HG02759 (cell line): ENCODE data around the gene DSTYK.

Source experiments
- ATAC-seq: cut with Tn5 transposase; IDR thresholded peaks from one replicate; pipeline ENCODE4 v1.9.1; 2021; ENCODE audit warnings: mild to moderate bottlenecking, moderate library complexity; ENCODE audit not compliant: unreplicated experiment

DSTYK gene

DNA sequence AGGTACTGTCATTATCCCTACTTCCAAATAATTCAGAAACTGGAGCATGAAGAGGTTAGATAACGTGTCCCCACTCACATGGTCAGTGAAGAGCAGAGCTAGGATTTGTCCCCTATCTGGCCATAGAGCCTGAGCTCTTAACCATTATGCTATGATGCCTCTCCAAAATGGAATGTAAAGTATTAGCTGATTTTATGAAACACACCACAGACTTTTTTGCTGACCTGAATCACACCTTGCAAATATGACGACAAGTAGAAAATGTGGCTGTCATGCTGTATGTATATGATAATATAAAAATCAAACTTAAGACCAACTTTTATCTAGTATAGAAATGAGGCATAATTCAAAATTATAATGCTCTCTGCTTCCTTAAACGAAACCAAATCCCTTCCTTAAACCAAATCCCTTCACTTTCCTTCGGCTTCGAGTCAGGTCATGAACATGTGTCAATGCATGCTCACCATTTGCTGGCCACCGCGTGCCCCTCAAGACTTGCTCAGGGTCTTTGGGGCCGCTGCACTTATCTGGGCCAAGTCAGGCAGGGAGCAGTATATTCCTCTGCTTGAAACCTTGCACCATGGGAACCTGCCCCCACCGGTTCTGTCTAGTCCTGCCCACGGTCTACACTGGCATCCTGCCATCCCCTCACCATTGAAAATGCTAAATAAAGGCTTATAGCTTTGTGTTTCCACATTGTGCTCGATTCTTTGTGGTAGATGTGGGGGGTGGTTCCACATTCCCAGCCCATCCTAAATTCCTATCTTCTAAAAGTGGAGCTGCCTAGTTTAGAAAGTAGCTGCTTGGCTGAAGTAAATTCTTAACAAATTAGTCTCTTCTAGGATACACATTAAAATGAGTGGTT, 14.6 kb upstream of the DSTYK start:
- ATAC-seq: no peak

DNA sequence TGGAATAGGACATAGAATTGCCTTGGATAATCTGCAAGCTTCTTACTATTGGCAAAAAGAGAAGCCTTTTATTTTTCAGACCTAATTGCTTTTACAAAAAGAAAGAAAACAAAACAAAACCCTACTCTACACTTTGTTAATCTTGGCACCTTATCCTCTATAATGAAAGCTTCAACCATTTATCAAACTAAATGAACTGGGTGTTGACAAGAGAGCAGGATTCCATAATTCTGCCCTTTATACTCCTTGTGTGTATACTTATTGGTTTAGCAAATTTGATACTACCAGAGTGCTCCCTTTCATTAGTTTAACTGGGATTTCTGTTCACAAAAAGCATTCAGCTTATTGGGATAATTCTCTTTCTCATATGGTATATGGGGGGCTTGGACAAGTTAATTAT, 13.2 kb upstream of the DSTYK start:
- ATAC-seq: no peak

DNA sequence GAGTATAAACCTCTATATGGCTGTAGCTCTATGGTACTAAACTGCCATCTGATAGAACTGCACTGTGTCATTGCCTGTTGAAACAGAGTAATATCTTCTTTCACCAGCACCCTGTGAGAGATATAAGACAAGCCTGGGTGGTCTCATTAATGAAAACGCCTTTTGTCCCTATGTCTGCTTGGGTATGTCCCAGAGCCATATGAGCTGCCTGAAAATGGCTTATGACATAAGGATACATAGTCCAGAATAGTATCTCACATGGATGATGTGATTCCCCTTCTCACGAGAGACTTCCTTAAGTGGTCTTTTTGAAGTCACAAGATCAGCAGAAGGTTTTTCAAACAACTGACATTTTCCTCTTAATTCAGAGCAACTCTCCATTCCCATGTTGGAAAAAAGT, 8.9 kb upstream of the DSTYK start:
- no peak for ATAC-seq

DNA sequence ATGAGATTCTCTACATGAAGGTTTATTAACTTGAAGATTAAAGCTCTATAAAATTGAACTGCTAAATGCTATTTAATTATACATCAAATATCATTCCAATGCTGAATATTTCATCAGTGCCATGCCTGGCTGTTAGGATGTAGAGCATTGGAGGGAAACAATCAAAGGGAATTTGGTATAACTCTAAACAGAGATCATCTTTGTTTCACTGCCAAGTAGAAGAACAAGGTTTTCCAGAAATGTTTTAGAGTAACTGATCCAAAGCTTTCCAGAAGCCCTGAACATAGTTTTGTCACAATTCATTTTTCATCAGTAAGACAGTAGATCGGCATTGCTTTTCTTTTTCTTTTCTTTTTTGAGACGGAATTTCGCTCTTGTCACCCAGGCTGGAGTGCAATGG, 5.9 kb upstream of the DSTYK start:
- ATAC-seq: no peak

DNA sequence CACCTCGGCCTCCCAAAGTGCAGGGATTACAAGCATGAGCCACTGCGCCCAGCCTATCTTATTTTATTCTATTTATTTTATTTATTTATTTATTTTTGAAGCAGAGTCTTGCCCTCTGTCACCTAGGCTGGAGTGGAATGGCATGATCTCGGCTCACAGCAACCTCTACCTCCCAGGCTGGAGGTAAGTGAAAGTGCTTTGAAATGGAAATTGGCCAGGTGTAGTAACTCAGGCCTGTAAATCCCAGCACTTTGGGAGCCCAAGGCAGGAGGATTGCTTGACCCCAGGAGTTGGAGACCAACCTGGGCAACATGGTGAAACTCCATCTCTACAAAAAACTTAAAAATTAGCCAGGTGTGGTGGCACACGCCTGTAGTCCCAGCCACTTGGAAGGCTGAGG, 5.1 kb upstream of the DSTYK start:
- no peak for ATAC-seq

DNA sequence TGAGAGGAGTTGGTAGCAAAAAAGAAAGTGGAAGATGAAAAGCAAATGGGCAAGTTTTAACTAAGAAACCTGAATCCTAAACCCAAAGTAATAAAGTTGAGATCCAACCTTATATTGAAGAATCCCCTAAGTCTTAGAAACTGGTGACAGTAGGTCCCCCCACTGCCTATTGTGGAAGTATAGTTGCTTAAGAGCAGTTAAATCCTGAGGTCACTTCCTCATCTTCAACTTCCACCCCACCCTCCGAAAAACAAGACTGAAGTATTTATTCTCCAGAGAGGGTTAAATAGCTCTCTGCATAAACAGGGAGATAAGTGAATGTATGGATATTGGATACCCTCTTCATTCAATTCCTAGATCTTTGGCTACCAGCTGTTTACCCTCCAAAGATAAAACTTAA, 3.3 kb upstream of the DSTYK start:
- no peak for ATAC-seq

DNA sequence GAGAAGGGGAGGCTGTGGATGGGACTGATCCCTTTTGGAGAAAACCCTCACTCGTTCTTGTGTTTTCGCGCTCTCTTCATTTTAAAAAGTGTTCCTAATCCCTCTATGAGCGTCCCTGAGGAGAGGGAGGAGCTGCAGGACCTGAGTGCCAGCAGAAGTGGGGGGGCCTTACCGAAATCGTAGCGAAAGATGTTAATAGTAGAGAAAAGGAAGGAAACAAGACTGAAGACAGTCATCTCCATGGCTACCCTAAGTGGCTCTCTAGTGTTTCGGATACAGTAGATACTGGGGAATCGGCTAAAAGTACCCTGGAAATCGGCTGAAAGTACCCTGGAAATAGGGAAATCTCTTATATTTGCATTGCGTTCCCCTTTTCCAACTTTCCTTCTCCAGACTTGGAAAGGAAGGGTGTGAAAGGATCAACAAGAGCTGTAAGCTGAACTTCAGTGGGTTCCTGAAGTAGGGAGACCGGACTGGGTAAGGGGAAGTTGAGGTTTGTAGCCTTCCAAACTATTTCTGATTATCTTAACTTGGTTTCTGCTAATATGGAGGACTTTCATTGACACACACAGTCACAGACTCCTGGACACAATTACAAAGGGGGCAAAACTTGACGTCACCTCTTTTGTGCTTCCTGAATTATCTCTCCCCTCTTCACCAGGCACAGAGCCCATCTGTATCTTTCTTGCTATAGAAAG, 486 bp upstream of the DSTYK start:
- ATAC-seq: peak; percentile 22

DNA sequence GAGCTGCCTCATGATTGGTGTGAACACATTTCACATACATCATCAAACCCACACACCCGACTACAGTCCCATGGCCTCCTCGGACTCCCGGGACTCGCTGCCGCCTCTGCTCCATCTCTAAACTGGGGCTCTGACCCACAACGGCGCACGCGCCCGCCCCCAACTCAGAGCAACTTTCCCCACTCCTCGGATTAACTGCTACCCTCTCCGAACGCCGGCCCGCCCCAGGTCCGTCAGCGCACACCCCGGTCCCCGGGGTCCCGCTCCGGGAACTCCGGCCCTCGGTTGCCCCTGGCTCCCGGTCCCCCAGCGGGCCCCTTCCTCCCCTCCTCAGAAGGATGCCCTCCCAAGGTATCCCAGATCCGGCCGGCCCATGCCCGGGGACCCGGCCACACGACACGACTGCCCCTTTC, 740 bp downstream of the DSTYK start:
- ATAC-seq: no peak

DNA sequence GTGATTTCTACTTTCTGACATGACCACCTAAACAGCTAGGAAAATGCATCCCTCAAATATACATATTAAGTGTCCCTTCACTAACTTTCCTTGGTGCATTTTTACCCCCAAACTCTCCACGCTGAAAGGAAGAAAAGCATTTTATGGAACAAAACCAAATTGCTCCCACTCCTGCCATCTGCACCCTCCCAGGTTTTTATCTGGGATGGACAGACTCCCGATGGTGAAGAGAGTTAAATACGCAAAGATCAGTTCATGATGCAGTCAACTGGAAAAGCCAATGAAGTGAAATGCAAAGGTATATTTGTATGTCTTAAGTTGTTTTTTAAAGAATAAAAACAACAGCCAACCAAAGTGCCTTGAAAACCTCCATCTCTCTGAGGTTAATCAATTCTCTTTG, 2.7 kb downstream of the DSTYK start:
- ATAC-seq: no peak

DNA sequence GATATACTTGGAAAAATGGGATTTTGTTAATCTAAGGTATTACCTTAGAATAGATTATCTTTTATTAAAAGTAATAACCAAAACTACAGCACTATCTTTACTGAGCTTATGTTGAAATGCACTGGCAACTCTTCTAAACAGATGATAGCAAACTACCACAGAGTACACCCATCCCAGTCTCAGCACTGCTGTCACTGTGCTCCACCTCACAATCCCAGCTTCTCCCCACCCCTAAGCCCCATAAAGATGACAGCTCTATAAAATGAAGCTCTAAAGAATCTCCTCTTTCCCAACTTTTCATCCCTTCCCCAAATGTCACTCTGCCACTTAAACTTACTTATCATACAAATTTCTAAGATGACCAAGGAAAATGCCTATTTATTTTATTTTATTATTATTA, 6.4 kb downstream of the DSTYK start:
- ATAC-seq: no peak

DNA sequence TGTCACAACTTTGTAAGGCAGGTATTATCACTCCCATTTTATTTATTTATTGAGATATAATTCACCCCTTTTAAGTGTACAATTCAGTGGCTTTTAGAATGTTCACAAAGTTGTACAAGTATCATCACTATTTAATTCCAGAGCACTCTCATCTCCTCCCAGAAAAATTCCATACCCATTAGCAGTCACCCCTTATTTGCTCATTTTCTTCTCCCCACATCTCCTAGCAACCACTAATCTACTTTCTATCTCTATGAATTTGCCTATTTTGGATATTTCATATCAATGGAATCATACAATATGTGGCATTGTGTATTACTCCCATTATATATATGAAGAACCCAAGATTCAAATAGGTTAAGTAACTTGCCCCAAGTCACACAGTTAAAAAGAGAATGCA, 7.0 kb downstream of the DSTYK start:
- no peak for ATAC-seq

DNA sequence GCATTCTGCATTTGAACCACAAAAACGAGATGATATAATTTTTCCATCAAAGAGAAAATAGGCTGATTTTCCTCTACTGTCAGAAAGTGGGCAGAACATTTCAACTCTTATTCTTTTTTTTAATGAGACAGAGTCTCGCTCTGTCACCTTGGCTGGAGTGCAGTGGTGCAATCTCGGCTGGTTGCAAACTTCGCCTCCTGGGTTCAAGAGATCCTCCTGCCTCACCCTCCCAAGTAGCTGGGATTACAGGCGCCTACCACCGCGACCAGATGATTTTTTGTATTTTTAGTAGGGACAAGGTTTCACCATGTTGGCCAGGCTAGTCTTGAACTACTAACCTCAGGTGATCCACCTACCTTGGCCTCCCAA, 11.6 kb downstream of the DSTYK start:
- ATAC-seq: no peak

DNA sequence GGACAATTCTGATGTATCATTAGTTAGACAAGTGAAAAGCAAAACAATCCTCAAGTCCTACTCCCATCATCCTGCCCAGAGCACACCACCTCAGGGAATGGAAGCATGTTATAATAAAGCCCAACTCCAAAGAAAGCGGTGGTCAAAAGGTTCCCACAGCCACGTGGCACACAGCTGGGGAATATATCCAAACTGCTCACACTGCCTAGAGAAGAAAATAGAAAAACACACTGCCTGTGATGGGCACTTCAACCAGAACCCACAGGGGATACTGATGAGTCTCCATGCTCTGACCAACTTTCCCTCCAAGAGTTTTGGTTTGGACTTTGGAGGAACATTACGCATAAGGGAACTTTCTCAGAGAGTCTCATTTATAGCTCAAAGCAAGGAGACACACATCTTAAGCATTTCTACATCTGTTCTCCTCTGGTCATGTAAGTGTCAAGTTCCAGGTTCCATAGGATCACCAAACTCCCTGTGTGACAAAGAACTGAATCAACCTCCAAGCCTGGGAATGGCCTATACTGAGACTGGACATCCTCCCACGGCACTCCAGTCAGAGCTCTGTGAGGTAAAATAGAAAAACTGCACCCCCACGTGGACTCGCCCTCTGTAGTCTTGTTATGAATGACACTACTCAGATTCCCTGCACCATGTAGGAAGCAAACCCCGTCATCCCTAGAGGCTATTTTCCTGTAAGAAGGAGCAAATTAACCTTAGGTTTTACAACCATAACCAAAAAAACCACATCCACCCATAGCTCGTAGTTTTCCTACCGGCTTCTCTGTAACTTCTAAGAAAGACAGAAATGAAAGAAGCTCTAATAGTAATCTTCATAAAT, 12.2 kb downstream of the DSTYK start:
- no peak for ATAC-seq

DNA sequence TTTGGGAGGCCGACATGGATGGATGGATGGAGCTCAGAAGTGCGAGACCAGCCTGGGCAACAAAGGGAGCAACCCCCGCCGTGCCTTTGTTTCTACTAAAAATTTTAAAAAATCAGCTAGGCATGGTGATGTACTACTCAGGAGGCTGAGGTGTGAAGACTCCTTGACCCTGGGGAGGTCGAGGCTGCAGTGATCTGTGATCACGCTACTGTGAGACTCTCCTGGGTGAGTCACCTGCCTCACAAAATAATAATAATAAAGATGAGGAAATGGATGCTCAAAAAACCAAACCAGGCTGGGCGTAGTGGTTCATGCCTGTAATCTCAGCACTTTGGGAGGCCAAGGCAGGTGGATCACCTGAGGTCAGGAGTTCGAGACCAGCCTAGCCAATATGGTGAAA, 19.2 kb downstream of the DSTYK start:
- no peak for ATAC-seq

DNA sequence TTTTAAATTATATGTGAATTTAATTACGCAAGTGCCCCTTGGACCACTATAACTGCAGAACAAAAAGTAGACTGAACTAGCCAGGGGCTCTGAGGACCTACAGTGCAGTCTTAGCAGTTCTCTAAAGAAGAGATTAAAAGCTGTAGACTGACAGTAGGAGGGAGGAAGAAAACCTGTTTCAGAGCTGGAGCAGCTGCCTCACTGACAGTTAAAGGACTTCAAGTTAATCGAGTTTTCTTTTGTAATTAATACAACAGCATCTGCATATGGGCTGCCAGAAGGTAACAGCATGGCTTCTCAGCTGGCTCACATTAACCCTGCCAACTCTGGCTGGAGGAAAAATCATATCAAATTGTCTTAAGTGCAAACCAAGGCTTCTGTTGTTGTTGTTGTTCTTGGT, 19.9 kb downstream of the DSTYK start:
- no peak for ATAC-seq

DNA sequence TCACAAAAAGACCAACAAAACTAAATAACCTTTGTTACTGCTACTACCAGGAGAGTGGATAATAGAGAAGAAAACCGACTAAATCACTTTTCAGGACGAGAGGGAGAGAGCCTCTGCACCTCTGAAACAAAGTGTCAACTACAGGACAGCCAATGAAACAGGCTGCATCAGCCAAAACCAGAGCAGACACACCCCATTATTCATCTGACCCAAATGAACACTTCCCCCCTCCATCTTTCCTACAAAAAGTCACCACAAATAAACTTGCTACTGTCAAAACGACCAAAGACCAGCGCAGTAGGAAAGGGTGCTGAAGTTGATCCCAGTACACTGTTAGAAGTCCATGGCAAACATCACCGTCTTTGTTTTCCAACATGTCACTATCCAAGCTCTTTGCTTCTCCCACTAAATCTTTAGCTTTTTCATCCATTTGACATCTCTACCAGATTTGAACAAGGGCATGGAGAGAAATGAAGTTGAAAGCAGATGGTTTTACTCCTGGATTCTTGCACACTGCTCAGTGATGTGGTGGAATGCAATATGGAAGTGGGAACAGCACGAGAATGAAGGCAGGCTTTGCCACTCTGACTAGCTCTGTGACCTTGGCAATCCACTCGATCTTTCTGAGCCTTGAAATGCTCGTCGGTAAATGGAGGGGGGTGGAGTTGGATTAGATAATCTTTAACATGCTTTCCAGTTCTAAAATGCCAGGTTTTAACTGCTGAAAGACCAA, 20.5 kb downstream of the DSTYK start:
- no peak for ATAC-seq

DNA sequence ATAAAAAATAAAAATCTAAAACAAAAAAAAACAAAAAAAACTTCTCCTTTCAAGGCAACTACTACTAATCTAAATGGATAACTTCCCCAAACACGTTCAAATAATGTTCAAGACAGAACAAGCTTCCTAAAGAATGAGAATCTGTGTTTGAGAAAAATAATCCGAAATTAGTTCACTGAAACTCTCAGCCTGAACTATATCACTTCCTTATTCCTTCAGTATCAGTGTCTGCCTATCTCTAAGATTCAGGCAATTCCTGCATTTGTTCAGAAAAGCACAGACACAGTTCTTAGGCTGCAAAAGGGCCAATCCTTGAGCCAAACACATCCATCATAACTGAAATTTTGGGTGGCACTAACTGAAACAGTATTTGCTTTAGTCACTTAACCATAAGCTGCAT, 22.4 kb downstream of the DSTYK start:
- ATAC-seq: no peak

DNA sequence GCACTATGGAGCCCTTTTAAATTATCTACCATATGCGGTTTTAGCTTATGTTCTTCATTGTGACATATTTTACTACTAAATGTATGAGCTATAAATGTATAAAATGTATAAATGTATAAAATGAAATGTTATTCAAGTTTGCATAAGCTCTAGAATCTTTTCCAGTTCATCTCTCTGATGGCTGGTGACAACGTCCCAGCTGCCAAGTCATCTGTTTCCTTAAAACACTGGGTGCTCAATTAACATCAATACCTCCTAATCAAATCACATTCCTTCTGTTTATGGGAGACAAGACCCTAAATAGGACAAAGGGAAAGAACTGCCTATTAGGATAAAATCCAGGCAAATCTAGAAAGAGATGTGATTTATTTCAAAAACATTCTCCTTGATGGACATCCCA, 22.9 kb downstream of the DSTYK start:
- ATAC-seq: no peak

DNA sequence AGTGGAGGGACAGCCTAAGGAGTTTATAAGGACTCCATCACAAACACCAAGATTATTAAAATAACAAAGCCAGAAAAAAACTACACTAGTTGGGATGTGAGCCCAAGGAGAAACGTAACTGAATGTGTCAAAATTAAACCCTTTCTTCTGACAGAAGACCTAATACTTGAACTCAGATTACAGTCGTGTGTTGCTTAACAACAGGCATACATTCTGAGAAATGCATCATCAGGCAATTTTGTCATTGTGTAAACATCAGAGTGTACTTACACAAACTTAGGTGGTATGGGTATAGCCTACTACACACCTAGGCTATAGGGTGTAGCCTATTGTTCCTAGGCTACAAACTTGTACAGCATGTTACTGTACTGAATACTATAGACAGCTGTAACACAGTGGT, 23.4 kb downstream of the DSTYK start:
- no peak for ATAC-seq

DNA sequence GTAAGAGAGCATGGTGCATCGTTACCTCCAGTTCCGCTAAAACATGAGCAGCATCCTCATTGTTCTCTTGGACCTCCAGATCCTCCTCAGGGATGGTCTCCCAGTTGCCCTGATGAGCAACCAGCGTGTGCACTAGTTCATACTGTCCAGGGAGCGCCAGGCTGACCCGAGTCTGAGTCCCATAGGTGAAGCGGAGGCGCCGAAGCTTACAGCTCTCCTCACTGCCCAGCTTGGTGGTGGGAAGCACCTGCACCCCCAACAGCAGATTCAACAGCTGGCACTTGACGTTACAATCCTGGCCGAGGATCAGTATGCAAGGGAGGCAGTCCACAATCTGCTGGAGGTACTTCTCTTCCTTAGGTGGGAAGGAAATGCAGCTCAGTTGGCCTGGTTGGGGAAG, 24.1 kb downstream of the DSTYK start:
- no peak for ATAC-seq

DNA sequence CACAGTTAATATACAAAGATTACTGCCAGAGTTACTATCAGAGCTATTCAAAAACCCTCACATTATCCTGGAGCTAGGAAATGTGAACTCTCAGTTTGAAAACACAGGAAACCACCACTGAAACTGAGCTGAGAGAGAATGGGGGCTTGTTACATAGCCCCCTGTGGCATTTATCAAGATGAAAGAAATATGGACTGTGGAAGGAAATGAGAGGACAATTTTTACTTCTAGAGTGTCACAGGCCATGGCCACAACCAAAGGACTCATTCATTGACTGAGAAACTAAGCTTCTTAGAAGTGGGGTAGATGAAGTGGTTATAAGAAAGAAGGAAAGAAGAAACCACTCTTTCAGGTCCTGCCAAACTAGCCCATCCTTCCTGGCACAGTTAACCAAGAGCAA, 25.3 kb downstream of the DSTYK start:
- ATAC-seq: no peak
